Ascending aorta (tissue), 2 donors: Measurements from ENCODE around the gene ACTR5. TPM values are rescaled to one million over a fixed set of nuclear protein-coding genes. Genes with fewer than 3 reads are reported as not detected.

Experiments used
- DNase-seq, 2 donors: peaks; one replicate each; pipeline ENCODE4 v3.0.0-alpha.2; 2019; ENCODE audit warnings: low spot score in 2 of 2
- H3K27ac ChIP-seq, 2 donors: fragments of 200-600 bp; sonication (generic); one replicate each; pipeline ENCODE4 v1.5.1; 2016 to 2017; ENCODE audit warnings: mild to moderate bottlenecking in 1 of 2
- H3K27me3 ChIP-seq: fragments of 200-600 bp; sonication (generic); one replicate; pipeline ENCODE4 v1.5.1; 2017
- H3K36me3 ChIP-seq, 2 donors: fragments of 200-600 bp; sonication (generic); one replicate each; pipeline ENCODE4 v1.5.1; 2016
- H3K4me1 ChIP-seq, 2 donors: fragments of 200-600 bp; sonication (generic); one replicate each; pipeline ENCODE4 v1.5.1; 2016 to 2017; ENCODE audit warnings: mild to moderate bottlenecking in 1 of 2
- H3K4me3 ChIP-seq, 2 donors: fragments of 200-600 bp; sonication (generic); one replicate each; pipeline ENCODE4 v1.5.1; 2016 to 2017; ENCODE audit warnings: mild to moderate bottlenecking in 1 of 2
- H3K9me3 ChIP-seq, 2 donors: fragments of 200-600 bp; sonication (generic); one replicate each; pipeline ENCODE4 v1.5.1; 2016
- CTCF ChIP-seq, 3 experiments: fragments of 200-600 bp in 2 of 3; fragments of 450-650 bp in 1 of 3; sonication (generic) in 2 of 3; IDR thresholded peaks; one replicate each; pipeline ENCODE4 v1.5.1; 2016 to 2019; ENCODE audit warnings: antibody characterized with exemption in 3 of 3, mild to moderate bottlenecking in 1 of 3, moderate library complexity in 1 of 3
- intact Hi-C: fragments of 100-400 bp; cut with DNase I; formaldehyde crosslinking; loops from one replicate; pipeline ENCODE4 v1.15.1; 2023
- total RNA-seq: library from RNA; depleted of rRNA; stranded (reverse); fragments of >200 nt; gene quantifications from one replicate; pipeline ENCODE4 v1.1.0, GENCODE V29; 2016

ACTR5 gene
- total RNA-seq, 1 donor from 2014 or later: 5.9 TPM

GRCh38 chr20:38757145-38757775 is 9.0 kb downstream of the ACTR5 start:
- no peak overlapping the region for H3K4me3 ChIP-seq
- TF ChIP-seq CTCF (IDR thresholded peaks at IDR 0.05): no peak
- no peak overlapping the region for H3K27ac ChIP-seq
- H3K36me3 ChIP-seq: peaks cover 28 to 69% of the 10 kb centered on the region in 2 donors
- DNase-seq: no peak
- H3K27me3 ChIP-seq: no peaks in the 10 kb centered on the region
- intact Hi-C loops: no loop called here
- H3K9me3 ChIP-seq: no peaks in the 10 kb centered on the region
- H3K4me1 ChIP-seq: no peaks in the 10 kb centered on the region

GRCh38 chr20:38759106-38759505 is 10.8 kb downstream of the ACTR5 start:
- Histone ChIP-seq H3K27ac (peak overlapping the region in 1 of 2 donors; percentile 26), H3K9me3 (no peaks in the 10 kb centered on the region), H3K27me3 (no peaks in the 10 kb centered on the region), H3K36me3 (peaks cover 36 to 73% of the 10 kb centered on the region in 2 donors), H3K4me3 (no peak overlapping the region), H3K4me1 (no peaks in the 10 kb centered on the region)
- intact Hi-C loops: no loop called here
- TF ChIP-seq CTCF (IDR thresholded peaks at IDR 0.05): no peak
- no peak for DNase-seq

- no peak for DNase-seq
- intact Hi-C loops: no loop called here
- Histone ChIP-seq H3K9me3 (no peaks in the 10 kb centered on the region), H3K4me1 (peaks cover 8 to 17% of the 10 kb centered on the region in 2 donors), H3K36me3 (peaks cover 25 to 55% of the 10 kb centered on the region in 2 donors), H3K4me3 (no peak overlapping the region), H3K27ac (no peak overlapping the region), H3K27me3 (no peaks in the 10 kb centered on the region)
- TF ChIP-seq CTCF (IDR thresholded peaks at IDR 0.05): no peak
Measured at GRCh38 chr20:38760978-38761377, 12.7 kb downstream of the ACTR5 start.

GRCh38 chr20:38762174-38762573 is 13.9 kb downstream of the ACTR5 start:
- H3K9me3 ChIP-seq: no peaks in the 10 kb centered on the region
- H3K36me3 ChIP-seq: peaks cover 17 to 43% of the 10 kb centered on the region in 2 donors
- no peaks in the 10 kb centered on the region for H3K27me3 ChIP-seq
- H3K4me3 ChIP-seq: no peak overlapping the region
- no peak for DNase-seq
- no peak for TF ChIP-seq CTCF (IDR thresholded peaks at IDR 0.05)
- no peak overlapping the region for H3K27ac ChIP-seq
- peaks cover 12 to 24% of the 10 kb centered on the region in 2 donors for H3K4me1 ChIP-seq
- intact Hi-C loops: no loop called here

- intact Hi-C loops: no loop called here
- no peak for TF ChIP-seq CTCF (IDR thresholded peaks at IDR 0.05)
- Histone ChIP-seq H3K27me3 (no peaks in the 10 kb centered on the region), H3K36me3 (peaks cover 20 to 42% of the 10 kb centered on the region in 2 donors), H3K27ac (no peak overlapping the region), H3K4me1 (peaks cover 12 to 24% of the 10 kb centered on the region in 2 donors), H3K4me3 (no peak overlapping the region), H3K9me3 (no peaks in the 10 kb centered on the region)
- no peak for DNase-seq
Measured at GRCh38 chr20:38763616-38764015, 15.4 kb downstream of the ACTR5 start.
